Fibroblast of the aortic adventitia (primary cell): ENCODE results near the gene TCF7. TPM values are rescaled to one million over a fixed set of nuclear protein-coding genes. Genes with fewer than 3 reads are reported as not detected.

ENCODE experiments used
- DNase-seq: peaks from one replicate; pipeline ENCODE4 v3.0.0-alpha.2; 2010; ENCODE audit warnings: low read depth
- H3K4me3 ChIP-seq: 2 replicates; pipeline ENCODE4 v1.5.1; 2011; ENCODE audit warnings: low read depth, mild to moderate bottlenecking, control low read depth, low read length, moderate library complexity
- total RNA-seq: library from RNA; depleted of rRNA; stranded (reverse); fragments of >200 nt; gene quantifications from 2 replicates; pipeline ENCODE4 v1.2.3, GENCODE V29; 2012; ENCODE audit warnings: low replicate concordance
- TF ChIP-seq, protein P1 (sequence below): IDR thresholded peaks from 2 replicates; pipeline ENCODE4 v1.5.1; 2011; ENCODE audit warnings: mild to moderate bottlenecking, low read length, control low read depth, inconsistent platforms; ENCODE audit not compliant: insufficient read depth

Gene TCF7
- total RNA-seq, 1 donor = 16.8 TPM

DNA sequence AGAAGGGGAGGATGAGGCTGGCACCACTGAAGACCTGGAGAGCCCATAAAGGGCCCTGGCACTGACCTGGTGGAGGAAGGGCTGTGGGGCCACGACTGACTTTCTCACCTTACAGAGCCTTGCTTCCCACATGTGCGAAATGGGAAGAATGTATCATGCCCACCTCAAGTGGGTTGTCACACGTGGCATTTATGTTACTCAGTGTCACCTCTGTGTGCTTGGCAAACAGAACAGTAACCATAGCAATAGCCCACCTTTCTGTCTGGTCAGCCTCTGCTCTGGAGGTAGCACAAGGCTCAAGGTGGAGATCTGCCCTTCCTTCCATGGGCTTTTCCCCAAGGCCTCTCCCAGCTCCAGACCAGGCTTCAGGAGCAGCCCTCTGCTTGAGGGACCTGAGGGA, 16.7 kb downstream of the TCF7 start:
- DNase-seq = no peak
- H3K4me3 ChIP-seq = no peak overlapping the region
- TF ChIP-seq, protein P1, sequence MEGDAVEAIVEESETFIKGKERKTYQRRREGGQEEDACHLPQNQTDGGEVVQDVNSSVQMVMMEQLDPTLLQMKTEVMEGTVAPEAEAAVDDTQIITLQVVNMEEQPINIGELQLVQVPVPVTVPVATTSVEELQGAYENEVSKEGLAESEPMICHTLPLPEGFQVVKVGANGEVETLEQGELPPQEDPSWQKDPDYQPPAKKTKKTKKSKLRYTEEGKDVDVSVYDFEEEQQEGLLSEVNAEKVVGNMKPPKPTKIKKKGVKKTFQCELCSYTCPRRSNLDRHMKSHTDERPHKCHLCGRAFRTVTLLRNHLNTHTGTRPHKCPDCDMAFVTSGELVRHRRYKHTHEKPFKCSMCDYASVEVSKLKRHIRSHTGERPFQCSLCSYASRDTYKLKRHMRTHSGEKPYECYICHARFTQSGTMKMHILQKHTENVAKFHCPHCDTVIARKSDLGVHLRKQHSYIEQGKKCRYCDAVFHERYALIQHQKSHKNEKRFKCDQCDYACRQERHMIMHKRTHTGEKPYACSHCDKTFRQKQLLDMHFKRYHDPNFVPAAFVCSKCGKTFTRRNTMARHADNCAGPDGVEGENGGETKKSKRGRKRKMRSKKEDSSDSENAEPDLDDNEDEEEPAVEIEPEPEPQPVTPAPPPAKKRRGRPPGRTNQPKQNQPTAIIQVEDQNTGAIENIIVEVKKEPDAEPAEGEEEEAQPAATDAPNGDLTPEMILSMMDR = no peak

- DNase-seq = no peak
- TF ChIP-seq, protein P1 = no peak
- no peak overlapping the region for H3K4me3 ChIP-seq
These were observed 17.3 kb downstream of the TCF7 start for GRCh38 chr5:134131578-134132350.

- DNase-seq = no peak
- TF ChIP-seq, protein P1 = no peak
- no peak overlapping the region for H3K4me3 ChIP-seq
These were observed 18.1 kb downstream of the TCF7 start for GRCh38 chr5:134132372-134133187.

- no peak overlapping the region for H3K4me3 ChIP-seq
- TF ChIP-seq, protein P1 = no peak
- DNase-seq = no peak
These were observed 18.9 kb downstream of the TCF7 start for GRCh38 chr5:134133188-134133994.

- DNase-seq = no peak
- no peak overlapping the region for H3K4me3 ChIP-seq
- TF ChIP-seq, protein P1 = no peak
These were observed 19.6 kb downstream of the TCF7 start for GRCh38 chr5:134133995-134134541.

DNA sequence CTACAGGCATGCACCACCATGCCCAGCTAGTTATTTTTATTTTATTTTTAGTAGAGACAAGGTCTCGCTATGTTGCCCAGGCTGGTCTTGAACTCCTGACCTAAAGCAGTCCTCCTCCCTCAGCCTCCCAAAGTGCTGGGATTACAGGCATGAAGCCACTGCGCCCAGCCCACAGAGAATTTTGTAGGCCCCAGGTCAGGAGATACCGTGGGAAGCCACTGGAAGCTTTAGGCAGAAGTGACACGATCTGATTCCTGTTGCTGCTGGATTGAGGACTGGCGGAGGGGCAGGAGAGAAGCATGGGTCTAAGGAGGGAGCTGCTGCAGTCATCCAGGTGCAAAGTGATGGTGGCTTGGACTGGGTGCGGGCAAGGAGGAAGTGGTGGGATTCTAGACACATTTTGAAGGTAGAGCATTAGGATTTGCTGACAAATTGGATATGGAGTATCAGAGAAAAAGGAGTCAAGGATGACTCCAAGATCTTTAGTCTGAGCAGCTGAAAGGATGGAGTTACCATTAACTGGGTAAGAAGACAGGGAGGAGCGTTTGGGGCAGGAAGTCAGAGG, 20.7 kb downstream of the TCF7 start:
- DNase-seq = no peak
- H3K4me3 ChIP-seq = no peak overlapping the region
- TF ChIP-seq, protein P1 = no peak
